ENCODE measurements around the gene LEMD1.
"Not testable (repeated sequence)": the region's sequence is repeated elsewhere in the genome, so short reads cannot be mapped to it uniquely, and the experiment has no call there.

Gene LEMD1

GRCh38 chr1:205380882-205381281, 41.0 kb downstream of the LEMD1 start:
- no peak for DNase-seq (ENCODE audit: low read depth)

GRCh38 chr1:205379056-205379455, 42.8 kb downstream of the LEMD1 start:
- DNase-seq (ENCODE audit: low read depth) = no peak

- no peak for DNase-seq (ENCODE audit: low read depth)
These were observed 44.5 kb downstream of the LEMD1 start for GRCh38 chr1:205377355-205377754.

- no peak for DNase-seq (ENCODE audit: low read depth)
These were observed 45.1 kb downstream of the LEMD1 start for GRCh38 chr1:205376739-205377138.

- DNase-seq (ENCODE audit: low read depth) = no peak
These were observed 45.9 kb downstream of the LEMD1 start for GRCh38 chr1:205375835-205376545.

- DNase-seq (ENCODE audit: low read depth) = no peak
These were observed 47.4 kb downstream of the LEMD1 start for GRCh38 chr1:205374210-205375078.

GRCh38 chr1:205373798-205374175, 48.1 kb downstream of the LEMD1 start:
- DNase-seq (ENCODE audit: low read depth) = no peak

GRCh38 chr1:205373022-205373797, 48.6 kb downstream of the LEMD1 start:
- no peak for DNase-seq (ENCODE audit: low read depth)

GRCh38 chr1:205371871-205372660, 49.8 kb downstream of the LEMD1 start:
- DNase-seq (ENCODE audit: low read depth) = no peak

- no peak for DNase-seq (ENCODE audit: low read depth)
These were observed 51.1 kb downstream of the LEMD1 start for GRCh38 chr1:205370780-205371179.

GRCh38 chr1:205369701-205370123, 52.1 kb downstream of the LEMD1 start:
- DNase-seq (ENCODE audit: low read depth) = no peak

- no peak for DNase-seq (ENCODE audit: low read depth)
These were observed 53.4 kb downstream of the LEMD1 start for GRCh38 chr1:205368478-205368877.

GRCh38 chr1:205365945-205366463, 55.9 kb downstream of the LEMD1 start:
- no peak for DNase-seq (ENCODE audit: low read depth)

GRCh38 chr1:205365086-205365485, 56.8 kb downstream of the LEMD1 start:
- DNase-seq (ENCODE audit: low read depth) = not testable (repeated sequence)

GRCh38 chr1:205360891-205361290, 61.0 kb downstream of the LEMD1 start:
- no peak for DNase-seq (ENCODE audit: low read depth)

GRCh38 chr1:205359771-205360565, 61.9 kb downstream of the LEMD1 start:
- no peak for DNase-seq (ENCODE audit: low read depth)

- no peak for DNase-seq (ENCODE audit: low read depth)
These were observed 63.3 kb downstream of the LEMD1 start for GRCh38 chr1:205358579-205358978.

- DNase-seq (ENCODE audit: low read depth) = no peak
These were observed 64.3 kb downstream of the LEMD1 start for GRCh38 chr1:205357567-205357966.

GRCh38 chr1:205356440-205357139, 65.3 kb downstream of the LEMD1 start, which contains the start of gene KLHDC8A:
Gene KLHDC8A, minus strand, starts transcription at chr1:205356922. Its CDS starts 13,318 bp downstream, at chr1:205343604.
- DNase-seq (ENCODE audit: low read depth) = no peak

- no peak for DNase-seq (ENCODE audit: low read depth)
These were observed 66.8 kb downstream of the LEMD1 start for GRCh38 chr1:205355075-205355453.

Data from activated T-helper 9 cell treated with anti-CD3 and anti-CD28 coated beads, Interleukin-2, amount 50 U/mL, for 16 hours (primary cell).